ENCODE data around the gene FCRL3.
"Not testable (repeated sequence)": the region's sequence is repeated elsewhere in the genome, so short reads cannot be mapped to it uniquely, and the experiment has no call there.

FCRL3 gene, protein sequence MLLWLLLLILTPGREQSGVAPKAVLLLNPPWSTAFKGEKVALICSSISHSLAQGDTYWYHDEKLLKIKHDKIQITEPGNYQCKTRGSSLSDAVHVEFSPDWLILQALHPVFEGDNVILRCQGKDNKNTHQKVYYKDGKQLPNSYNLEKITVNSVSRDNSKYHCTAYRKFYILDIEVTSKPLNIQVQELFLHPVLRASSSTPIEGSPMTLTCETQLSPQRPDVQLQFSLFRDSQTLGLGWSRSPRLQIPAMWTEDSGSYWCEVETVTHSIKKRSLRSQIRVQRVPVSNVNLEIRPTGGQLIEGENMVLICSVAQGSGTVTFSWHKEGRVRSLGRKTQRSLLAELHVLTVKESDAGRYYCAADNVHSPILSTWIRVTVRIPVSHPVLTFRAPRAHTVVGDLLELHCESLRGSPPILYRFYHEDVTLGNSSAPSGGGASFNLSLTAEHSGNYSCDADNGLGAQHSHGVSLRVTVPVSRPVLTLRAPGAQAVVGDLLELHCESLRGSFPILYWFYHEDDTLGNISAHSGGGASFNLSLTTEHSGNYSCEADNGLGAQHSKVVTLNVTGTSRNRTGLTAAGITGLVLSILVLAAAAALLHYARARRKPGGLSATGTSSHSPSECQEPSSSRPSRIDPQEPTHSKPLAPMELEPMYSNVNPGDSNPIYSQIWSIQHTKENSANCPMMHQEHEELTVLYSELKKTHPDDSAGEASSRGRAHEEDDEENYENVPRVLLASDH

DNA sequence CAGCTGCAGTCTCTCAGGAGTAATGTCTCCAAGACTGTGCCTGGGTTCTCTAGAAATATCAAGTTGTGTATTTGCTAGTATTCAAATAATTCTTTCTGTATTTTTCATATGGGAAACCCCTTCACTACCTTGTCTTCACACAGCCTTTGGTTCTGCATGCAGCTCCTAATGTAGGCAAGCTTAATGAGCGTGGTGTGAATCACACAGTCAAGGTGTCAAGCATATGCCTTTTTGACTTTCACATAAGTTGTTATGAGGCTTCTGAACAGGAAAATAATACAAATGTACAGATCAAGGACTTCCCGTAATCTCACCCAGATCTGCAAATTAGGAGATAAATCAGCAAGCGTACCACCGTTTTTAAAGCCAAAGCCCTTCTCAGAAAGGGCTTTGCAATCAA is at the start of gene FCRL3:
FCRL3 (minus strand) TSS at position 38 of the 400 bp plus-strand sequence. CDS start 280 bp downstream, outside the sequence.
- DNase-seq = no peak

DNA sequence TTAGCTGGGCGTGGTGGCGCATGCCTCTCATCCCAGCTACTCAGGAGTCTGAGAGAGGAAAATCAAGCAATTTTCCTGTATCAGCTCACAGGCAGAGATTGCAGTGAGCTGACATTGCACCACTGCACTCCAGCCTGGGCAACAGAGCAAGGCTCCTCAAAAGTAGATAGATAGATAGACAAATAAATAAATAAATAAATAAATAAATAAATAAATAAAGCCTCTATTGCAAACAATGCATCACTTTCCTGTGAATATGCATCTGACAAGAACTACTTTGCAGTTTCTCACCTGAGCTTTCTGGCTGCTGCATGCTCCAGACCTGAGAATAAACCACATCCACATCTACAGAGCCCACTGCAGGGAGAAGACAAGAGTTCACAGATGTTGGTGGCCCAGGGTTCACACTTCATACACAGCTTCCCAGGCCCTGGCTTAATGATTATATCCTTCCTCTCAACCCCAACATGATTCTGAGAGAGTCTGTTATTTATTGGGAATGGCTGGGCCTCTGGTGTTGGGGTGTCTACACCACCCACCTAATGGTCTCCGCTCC is 47.8 kb upstream of the FCRL3 start:
- DNase-seq = no peak

DNA sequence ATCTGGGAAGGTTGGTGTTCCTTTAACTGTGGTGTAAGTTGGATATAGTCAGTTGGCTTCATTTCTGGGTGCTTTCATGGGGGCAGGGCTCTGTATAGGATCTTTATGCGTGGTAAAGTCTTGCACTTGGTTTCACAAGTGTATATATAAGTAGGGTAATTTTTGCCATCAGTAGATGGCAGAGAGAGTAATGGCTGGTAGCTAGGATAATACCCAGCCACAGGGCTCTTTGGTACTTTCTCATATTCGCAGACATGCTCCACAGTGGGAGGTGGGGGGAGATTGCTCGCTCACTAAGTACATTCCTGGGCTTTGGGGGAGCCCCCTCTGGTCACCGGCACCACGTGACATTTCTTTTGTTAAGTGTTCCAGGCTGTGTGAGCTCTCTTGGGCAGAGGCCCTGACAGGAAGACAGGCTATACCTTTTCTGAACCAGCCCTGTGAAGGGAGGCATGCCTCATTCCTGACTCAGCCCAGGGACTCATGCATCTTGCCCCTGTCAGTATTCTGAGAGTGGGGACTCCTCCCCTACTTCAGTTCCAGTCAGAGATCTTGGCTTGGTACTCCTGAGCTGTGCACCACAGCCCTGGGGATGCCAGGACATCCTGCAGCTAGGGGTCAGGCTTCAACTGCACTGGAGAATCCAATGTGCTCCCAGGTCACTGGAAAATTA is 38.8 kb upstream of the FCRL3 start:
- DNase-seq = no peak

DNA sequence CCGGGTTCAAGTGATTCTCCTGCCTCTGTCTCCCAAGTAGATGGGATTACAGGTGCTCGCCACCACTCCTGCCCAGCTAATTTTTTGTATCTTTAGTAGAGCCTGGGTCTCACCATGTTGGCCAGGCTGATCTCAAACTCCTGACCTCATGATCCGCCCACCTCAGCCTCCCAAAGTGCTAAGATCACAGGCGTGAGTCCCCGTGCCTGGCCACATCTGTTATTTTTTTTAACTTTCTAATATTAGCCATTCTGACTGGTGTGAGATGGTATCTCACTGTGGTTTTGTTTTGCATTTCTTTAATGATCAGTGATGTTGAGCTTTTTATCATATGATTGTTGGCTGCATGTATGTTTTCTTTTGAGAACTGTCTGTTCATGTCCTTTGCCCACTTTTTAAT is 35.4 kb upstream of the FCRL3 start:
- not testable (repeated sequence) for DNase-seq

DNA sequence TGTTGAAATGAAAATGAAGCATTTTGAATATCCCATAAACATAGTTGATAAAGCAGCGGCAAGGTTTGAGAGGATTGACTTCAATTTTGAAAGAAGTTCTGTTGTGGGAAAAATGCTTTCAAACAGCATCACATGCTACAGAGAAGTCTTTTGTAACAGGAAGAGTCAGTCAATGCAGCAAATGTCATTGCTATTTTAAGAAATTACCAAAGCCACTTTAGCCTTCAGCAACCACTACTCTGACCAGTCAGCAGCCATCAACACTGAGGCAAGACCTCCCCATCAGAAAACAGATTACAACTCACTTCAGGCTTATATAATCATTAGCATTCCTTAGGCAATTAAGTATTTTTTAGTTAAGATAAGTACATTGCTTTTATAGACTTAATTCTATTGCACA is 33.8 kb upstream of the FCRL3 start:
- no peak for DNase-seq

DNA sequence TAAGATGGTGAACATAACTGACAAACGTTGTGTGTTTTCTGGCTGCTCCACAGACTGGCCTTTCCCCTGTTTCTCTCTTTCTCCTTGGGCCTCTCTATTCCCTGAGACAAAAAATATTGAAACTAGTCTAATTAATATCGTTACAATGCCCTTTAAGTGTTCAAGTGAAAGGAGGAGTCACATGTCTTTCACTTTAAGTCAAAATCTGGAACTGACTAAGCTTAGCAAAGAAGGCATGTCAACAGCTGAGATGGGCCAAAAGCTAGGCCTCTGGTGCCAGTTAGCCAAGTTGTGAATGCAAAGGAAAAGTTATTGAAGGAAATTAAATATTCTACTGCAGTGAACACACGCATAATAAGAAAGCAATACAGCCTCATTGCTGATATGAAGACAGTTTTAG is 32.2 kb upstream of the FCRL3 start:
- DNase-seq = no peak

DNA sequence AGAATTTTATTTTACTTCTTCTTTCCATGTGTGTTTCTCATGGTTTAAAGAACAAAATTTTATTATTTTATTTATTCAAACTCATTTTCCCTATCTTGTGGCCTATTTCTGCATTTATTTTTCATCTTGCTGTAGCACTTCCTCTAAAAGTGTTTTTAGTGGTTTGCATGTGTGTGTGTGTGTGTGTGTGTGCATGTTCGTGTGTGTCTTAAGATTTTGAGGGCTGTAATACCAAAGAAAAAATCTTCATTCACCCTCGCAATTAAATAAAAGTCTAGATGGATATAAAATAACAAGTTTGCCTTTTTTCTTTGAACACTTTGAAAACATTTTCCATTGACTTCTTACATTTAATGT is 24.6 kb upstream of the FCRL3 start:
- DNase-seq = no peak

DNA sequence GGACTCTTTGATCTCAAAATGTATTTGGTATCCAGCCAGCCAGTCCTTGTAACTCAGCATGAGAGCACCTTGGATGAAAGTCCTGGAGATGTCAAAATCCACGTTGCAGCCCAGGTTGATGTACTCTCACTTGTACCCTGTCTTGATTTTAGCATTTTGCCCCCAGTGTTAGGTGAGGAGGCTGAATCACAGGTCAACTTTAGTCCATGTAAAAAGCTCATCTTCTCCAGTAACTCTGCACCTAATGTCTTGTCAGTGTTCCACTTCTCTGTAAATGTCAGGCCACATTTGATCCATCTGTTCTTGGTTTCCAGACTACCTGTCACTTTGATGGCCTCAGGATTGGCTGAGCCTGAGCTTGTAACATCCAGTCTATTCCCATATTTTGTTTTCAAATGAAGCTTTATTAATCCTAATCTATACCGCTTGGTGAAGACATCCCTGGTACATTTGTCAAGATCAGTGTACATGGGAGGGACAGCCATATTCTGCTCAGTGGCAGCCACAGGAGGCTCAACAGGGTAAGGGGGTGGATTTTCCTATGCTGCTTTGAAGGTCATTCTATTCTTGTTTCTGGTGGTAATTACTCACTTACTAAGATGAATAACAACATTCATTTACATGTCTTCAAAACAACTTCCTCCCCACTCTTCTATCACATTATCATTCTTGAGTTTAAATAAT is 24.1 kb upstream of the FCRL3 start:
- no peak for DNase-seq

DNA sequence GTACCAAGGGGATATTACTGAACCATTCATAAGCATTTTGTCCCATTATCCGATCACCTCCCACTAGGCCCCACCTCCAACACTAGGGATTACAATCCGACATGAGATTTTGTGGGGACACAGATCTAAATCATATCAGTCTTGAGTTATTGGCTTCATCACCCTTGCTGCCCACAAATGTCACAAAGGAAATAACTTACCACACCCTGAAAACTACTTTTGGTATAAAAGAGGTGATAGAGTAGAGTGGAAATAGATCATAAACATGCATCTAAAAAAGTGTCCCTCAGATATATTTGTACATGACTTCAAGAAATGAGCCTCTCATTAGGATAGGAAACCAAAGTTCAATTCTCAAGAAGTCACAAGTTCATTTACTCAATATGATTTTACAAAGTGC is 22.6 kb upstream of the FCRL3 start:
- no peak for DNase-seq

DNA sequence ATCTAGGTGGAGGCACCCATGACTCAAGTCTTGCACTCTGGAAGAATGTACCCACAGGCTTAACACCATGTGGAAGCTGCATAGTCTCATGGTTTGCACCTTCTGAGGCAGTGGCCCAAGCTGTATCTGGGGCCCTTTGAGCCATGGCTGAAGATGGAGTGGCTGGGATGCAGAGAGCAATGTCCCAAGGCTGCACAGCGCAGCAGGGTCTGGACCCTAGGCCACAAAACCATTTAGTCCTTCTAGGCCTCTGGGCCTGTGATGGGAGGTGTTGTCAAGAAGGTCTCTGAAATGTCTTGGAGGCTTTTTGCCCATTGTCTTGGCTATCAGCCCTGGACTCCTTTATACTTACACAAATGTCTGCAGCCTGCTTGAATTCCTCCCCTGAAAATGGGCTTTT is 21.4 kb upstream of the FCRL3 start:
- DNase-seq = no peak

DNA sequence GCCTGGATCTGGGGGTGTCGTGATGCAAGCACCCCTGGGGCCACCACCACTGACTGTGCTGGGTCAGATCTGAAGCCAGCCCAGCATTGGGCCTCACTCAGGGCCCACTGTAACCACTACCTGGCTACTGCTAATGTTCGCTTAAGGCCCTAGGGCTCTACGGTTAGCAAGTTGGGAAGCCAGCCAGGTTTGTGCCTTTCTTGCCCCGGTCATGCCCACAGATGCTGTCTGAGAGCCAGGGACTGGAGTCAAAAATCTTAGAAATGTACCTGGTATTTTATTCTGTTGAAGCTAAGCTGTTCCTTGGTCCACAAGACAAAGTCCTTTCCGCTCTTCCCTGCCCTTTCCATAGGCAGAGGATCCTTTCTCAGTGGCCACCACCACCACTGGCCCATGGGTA is 15.2 kb upstream of the FCRL3 start:
- no peak for DNase-seq

DNA sequence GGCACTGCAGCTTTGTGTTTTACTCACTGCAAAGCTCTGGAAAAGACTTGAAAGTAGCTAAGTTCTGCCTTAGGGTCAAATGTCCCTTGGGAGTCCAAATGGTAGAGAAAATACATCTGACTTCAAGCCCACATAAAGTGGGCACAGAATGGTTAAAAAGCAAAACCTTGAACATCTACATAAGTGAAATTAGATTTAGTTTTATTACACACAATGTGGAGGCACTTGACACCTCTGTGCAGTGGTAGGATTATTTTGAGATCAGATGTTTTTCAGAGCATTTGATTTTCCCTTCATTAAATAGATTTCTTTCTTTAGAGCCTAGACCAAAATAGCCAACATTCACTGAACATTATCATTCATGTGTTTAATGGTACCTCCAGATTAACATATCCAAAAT is 11.2 kb upstream of the FCRL3 start:
- no peak for DNase-seq

DNA sequence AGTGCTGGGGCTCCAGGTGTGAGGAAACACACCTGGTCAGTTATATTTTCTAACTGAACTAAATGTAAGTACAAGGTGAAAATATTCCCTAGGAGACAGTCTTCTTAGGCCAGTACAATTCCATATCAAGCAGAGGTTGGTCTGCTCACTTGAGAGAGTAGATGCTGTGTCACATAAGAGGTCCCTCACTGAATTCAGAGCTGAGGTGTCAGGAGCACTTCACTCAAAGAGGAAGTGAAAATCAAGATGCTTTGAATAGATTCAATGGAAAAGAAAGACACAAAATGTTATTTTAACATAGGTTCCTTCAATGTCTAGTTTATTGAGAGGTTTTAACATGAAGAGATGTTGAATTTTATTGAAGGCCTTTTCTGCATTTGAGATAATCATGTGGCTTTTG is 4.3 kb upstream of the FCRL3 start:
- no peak for DNase-seq

DNA sequence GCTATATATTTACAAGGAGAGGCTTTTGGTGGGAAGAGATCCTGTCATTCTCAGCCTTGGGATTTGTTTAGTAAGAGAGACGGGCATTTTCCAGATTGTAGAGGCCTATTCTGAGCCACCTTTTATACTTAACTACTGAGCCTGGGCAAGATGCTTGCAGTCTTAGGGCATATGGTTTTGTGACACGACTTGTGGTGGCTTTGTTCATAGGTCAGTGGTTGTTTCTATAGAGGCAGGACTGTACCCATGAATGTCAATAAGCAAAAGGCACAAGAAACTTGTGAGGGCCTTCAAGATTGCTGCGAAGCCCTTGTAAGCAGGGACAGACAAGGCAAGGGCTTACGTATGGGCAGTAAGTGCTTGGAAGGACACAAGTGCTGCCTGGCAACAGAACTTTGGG is 3.4 kb upstream of the FCRL3 start:
- no peak for DNase-seq

DNA sequence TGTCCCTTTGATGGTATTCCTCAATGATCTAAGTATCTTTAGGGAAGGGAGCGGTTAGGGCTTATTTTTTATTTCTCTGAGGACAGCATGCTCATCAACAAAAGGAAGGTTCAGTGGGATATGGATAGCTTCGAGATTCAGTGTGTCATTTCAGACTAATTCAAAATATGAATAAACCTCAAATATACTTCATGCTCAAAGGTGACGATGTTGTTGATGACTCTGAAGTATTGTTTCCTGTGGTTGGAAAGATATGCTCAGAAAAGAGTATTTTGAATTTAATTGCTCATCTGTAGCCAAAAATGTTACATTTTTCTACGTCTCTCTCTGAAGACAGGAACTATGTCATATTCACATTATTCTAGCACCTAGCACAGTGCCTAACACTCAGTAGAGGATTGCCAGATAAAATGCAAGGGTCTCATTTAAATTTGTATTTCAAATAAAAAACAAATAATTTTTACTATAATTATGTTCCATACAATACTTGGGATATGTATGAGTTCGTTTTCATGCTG is 1.8 kb upstream of the FCRL3 start:
- no peak for DNase-seq

DNA sequence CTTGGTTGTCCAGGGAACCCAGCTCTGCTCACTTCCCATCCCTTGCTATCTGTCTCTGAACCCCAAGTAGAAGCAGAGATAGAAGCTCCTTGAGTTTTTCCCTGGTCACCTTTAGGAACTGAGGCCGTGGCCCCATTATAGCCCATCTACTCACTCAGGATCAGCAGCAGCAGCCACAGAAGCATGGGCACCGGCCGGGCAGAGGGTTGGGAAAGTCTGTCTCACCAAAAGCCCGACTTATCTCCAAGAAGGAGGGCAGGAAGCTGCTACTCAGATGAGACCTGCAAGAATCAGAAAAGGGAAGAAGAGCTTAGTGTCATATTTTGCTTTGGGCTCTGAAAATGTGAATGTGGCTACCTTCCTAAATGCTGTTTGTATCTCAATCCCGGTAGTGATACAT is 264 bp downstream of the FCRL3 start:
- DNase-seq = no peak

DNA sequence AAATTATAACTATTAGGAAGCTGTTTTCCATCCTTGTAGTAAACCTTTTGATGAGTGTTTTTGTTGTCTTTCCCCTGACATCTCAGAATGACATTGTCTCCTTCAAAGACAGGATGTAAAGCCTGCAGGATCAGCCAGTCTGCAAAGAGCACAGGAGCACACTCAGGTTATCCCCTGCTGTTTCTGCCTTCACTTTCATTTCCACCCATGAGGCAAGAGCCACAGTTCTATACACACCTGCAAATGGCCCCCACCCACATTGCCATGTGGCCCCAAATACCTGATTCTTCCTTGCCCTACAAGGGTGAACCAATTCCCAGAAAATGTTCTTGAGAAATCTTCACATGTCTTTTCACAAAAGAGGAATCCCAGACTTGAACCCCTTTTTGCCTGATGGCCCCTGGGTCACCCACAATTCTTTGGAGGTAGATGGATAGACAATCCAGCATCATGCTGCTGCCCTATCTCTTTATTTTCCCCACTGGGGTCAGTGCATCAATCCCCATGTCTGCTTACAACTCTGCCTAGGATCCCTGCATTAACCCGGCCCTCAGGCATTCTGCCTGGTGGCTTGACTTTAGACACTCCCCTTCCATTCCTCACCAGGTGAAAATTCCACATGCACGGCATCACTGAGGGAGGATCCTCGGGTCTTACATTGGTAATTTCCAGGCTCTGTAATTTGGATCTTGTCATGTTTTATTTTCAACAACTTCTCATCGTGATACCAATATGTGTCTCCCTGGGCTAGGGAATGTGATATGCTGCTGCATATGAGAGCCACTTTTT is 2.6 kb downstream of the FCRL3 start:
- no peak for DNase-seq

DNA sequence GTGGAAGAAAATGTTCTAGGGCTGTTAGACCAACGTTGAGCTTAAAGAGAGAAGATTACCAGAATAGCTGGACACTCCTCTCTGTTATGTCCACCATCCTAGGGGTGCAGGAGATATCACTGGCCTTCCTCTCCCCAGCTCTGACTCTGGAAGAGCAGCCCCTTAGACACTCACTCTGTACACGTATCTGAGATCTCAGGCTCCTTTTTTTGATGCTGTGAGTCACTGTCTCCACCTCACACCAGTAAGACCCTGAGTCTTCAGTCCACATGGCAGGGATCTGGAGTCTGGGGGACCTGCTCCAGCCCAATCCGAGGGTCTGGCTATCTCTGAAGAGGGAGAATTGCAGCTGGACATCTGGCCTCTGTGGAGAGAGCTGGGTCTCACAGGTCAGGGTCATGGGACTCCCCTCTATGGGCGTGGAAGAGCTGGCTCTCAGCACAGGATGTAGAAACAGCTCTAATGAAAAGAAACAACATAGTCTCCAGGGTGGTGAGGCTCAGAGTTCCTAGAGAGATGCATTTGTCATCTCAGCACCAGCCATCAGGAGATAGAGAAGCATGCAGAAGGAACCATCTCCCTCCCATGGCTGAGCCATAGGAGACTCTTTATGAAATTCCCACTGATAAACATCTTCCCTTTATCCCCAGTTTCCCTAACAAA is 3.5 kb downstream of the FCRL3 start:
- DNase-seq = no peak

DNA sequence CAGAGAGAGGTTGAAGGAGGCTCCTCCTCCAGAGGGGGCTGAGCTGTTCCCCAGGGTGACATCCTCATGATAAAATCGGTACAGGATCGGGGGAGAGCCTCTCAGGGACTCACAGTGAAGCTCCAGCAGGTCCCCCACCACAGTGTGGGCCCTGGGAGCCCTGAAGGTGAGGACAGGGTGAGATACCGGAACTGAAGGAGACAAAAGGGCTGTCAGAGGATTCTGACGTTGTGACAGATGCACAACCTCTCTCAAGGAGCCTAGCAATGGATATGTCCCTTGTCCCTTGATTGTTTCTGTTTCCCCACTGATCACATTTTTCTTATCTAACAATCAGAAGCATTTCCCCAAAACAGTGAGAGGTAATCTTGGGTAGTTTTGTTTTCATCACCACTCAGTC is 5.2 kb downstream of the FCRL3 start:
- DNase-seq = no peak

DNA sequence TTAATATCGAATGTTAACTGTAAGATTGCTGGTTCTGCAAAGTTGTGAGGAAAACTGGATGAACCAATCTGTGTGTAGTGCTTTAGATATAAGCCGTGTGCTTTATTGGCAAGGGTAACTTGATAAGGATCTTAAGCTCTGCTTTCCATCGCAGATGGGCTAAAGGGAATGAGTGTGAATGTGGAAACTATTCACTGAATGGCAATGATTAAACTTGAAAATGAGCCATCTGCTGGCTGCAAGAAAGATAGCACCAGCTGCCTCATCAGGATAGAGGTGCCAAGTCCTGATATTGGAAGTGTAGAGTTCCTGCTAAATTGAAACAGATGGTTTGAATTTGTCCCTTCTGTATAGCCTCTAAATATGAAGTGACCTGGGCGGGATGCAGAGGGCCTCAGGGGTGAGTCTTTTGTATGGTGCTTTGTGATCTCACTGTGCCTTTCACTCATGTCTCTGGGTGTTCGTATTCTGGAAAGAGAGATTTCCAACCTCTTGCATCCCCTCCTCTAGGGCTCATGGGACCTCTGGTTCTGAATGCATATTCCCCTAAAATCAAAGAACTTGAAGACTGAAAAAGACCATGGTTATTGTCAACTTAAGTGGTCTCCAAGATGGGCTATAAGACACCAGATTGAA is 9.2 kb downstream of the FCRL3 start:
- peak; percentile 0 to 37 (median 25) for DNase-seq
